HPDE6-E6E7 (cell line): Measurements from ENCODE around the gene SCFD2.
"Not testable (repeated sequence)": the region's sequence is repeated elsewhere in the genome, so short reads cannot be mapped to it uniquely, and the experiment has no call there.

Source experiments
- DNase-seq: peaks from one replicate; pipeline ENCODE4 v3.0.0; 2011; ENCODE audit warnings: missing footprints; ENCODE audit errors: extremely low spot score

SCFD2 gene

DNA sequence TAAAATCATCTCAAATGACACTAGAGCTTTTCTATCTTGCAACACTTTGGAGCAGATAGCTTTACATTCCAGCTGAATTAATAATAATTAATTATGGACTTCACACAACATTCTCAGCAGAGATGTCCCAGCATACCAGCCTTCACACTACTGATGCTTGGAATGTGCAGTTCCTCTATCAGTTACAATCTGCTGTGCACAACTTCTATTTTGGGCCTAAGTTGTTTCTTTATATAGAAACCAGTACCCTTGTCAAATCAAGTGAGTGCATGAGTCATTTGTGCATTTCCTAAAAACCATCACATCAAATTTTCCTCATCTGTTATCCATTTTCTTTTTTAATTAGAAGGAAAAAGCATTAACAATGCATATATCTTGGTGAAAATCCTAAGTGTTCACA, 512.5 kb downstream of the SCFD2 start:
- DNase-seq = no peak

DNA sequence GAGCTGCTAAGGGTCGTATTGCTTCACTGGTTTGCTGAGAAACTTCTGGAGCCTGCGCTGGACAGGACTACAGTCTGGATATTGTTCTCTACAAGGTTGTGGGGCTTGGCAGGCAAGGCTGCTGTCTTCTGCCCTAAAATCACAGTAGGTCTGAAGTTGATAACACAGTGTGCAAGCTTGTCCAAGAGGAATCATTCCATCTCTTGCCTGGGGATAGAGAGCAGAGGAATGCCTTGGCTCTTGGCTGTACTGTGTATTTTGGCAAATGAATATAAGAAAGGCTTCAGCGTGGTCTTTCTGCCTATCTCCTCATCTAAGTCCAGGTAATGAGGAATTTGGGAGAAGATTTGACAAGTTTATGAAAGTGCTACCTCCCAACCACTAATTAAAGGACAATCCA, 513.1 kb downstream of the SCFD2 start:
- DNase-seq = no peak

DNA sequence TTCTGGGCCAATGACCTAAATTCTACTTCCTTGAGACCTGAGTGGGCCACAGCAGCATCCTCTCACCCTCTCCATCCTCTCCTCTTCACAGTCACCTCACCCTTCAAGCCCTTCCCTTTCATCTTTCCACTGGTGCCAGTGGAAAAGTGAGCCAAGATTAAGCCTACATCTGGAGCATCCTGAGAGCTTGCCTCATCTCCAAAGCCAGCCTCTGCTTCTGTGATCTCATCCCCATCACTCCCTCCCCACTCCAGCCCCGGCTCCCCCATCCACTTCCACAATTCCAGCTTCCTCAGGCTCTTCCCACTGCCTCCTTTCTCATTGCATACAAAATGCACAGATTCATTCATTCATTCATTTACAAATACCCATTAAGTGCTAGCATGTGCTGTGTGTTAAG, 513.8 kb downstream of the SCFD2 start:
- DNase-seq = no peak

DNA sequence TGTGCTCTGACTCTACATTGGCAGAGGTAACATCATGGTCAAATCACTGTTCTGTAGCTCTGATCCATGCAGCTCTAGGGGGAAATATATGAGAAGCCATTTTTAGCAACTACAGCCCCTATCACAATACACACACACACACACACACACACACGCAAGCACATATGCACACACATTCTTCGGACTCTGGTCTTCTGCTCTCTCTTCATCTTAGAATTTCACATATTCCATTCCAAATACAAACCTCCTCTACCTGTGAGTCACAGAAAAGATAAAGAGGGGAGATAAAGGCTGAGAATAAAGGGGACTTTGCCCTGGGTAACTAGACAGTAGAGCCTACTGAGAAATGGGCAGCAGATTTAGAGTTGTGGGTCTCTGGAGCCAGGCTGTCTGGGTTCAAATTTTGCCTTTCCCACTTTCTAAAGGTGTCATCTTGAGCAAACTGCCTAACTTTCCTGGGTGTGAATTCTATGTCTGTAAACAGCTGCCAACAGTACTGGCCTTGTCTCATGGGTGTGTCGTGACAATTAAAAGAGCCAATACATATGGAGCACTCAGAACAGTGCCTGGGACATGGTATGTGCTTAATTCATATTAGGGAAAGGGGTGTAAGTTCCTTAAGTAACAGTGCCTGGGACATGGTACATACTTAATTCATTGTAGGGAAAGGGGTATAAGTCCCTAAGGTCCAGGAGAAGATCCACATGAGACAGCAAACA, 515.3 kb downstream of the SCFD2 start:
- no peak for DNase-seq

DNA sequence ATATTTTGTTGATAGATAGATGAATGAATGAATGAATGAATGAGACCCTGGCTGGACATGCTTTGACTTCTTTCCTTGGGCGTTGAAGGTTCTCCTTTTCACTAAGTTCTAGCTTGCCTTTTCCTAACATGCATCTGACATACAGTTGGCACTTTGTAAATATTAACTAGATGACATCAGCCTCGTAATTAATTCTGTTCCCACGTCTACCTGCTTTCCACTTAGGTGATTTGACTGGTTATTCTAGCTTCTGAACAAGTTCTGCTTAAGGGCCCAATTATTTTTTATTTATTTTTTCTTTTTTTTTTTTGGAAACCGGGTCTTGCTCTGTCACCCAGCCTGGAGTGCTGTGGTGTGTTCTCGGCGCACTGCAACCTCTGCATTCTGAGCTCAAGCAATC, 517.6 kb downstream of the SCFD2 start:
- no peak for DNase-seq

DNA sequence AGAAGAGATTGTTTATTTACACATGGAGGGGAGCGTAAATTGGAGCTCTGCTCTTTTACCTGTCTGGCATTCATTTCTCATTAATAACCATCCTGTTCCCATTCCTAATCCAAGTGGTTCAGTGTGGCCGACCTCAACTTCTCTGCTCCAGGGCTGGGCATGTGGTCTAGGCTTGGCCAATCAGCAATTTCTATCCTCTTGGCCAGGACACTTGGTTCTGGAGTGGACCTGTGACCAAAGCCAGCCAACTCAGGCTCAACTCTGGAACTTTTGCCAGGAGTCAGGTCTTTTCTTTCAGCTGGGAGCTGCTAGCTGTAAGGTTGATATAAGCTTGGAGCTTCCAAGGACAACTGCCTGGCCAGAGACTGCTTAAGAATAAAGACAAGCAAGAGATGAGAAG, 519.4 kb downstream of the SCFD2 start:
- DNase-seq = no peak

DNA sequence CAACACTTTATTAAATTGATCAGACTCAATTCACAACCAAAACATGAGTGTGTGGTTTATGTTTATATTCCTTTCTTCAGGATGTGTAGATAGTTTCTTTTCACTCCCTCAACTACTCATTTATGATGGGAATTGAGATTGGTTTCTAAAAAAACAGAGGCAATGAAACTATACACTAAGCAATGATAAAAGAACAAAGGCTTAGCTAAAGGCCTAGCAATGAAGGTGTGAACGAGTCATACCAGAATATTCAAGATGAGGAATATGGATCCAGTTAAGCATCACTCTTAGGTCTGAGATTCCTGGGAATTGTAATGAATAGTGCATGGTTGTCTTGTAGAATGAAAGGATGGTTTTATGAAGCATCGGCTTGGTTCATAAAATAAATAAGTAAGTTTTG, 521.3 kb downstream of the SCFD2 start:
- DNase-seq = no peak

DNA sequence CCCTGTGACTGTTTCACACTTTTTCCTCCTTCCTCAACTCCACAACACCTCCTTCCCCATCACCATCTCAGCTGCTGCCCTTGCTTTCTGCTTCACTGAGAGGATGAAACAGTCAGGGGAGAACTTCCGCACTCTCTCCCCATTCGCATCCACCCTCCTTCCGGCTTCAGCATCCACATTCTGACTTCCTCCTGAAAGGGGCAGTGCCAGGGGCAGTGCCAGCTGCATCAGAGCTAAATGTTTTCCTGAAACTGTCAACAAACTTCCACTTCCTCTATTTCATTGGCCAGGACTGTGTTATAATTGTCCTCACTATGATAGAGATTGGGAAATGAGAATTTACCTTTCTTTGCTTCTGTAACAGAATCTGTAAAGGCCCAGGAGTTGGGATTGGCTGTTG, 521.9 kb downstream of the SCFD2 start:
- DNase-seq = no peak

DNA sequence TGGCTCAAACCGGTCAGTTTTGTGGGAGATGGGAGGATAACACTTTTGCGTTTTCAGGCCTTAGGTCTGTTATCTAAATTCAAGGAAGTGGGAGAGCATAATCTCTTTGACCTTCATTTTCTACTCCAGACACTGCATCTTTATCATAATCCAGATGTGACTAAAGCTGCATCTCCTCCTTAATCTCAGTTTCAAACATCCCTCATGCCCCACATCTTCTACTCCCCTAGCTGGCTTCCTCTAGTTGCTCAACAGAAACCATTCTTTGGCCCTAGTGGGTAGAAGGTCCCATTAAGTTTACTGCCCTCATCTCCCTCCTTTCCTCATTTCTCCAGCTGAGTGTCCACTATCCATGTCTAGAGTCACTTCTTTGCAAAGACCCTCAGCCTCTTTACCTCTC, 522.5 kb downstream of the SCFD2 start:
- DNase-seq = no peak

DNA sequence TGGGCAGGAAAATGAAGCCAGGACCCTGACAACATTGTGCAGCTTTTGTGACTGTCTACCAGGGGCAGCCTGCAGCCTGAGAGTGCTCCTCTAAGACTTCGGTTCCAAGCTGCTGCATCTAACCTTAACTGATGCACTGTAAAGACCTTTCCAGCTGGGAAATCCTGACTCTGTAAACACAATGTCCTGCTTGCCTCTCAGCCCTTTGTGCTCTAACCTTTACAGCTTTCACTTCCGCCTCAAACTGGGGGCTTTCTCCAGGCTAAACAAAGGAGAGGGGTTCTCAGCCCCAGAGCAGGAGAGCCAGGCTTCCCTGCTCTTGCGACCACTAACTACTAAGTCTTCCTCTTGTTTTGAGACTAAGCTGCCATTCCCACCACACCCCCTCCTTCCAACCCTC, 523.1 kb downstream of the SCFD2 start:
- DNase-seq = no peak

DNA sequence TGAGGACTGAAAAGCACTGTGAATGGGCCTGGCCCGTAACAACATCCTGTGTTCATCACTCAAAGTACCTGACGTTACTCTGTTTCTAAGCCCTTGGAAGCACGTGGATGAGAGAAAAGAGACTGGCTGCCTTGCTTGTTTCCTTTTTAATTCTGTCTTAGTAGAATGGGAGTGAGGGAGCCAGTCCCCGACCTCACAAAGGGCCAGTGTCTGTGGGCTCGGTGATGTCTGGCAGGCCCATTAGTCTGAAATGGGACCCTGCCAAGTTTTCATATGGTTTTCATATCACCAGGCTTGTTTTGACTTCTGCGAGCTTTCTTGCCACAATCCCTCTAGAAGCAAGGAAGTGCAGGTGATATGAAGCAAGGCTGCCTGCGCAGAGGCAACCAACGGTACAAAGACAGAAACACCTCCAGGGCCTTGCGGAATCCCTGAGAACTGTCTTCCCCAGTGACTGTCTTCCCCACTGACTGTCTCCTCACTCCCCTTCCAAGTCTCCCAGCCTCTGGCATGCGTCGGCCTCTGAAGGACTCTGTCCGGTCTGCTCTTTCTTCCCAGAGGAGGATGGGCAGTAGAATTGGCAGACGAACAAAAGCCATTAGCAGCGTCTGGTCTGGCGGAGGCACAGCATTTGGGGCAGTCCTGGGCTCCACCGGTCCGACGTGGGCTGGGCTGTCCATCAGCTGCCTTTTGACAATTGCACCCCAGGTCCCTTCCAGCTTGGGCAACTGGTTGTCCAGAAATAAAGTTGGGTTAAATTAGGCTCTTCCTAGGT, 524.0 kb downstream of the SCFD2 start:
- no peak for DNase-seq

DNA sequence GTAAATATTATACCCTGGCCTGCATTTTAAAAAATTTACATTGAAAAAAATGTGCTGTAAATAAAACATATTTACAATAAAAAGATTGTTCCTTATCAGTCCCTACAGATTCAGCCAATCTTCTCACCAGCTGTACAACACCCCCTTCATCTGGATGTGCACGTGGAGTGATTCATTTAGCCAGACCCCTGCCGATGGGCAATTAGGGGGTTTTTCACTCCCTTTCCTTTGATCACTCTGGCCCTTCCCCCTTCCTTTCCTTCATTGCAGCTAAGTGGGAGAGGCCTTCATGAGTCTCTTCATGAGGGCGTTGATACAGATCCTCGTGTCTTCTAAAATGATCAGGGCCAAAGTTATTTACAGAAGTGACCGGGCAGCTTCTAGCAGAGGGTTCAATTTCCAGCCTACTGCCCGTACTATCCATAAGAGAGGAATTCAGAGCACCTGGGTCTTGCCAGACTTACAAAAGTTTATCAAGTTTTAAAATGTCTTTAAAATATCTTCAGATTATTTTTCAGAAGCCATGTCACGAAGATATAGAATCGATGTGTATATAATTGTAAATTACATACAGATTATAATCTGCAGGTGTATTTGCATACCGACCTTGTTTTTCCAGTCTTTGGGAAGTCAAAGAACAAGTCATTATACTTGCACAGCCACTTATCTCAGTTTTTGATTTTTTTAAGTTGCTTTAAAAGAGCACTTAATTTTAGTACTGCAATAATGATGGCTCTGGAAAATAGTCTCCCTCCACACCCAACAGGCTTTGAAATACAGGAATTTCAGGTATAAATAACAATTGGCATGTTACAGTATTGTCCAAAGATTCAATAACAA, 525.1 kb downstream of the SCFD2 start:
- no peak for DNase-seq

DNA sequence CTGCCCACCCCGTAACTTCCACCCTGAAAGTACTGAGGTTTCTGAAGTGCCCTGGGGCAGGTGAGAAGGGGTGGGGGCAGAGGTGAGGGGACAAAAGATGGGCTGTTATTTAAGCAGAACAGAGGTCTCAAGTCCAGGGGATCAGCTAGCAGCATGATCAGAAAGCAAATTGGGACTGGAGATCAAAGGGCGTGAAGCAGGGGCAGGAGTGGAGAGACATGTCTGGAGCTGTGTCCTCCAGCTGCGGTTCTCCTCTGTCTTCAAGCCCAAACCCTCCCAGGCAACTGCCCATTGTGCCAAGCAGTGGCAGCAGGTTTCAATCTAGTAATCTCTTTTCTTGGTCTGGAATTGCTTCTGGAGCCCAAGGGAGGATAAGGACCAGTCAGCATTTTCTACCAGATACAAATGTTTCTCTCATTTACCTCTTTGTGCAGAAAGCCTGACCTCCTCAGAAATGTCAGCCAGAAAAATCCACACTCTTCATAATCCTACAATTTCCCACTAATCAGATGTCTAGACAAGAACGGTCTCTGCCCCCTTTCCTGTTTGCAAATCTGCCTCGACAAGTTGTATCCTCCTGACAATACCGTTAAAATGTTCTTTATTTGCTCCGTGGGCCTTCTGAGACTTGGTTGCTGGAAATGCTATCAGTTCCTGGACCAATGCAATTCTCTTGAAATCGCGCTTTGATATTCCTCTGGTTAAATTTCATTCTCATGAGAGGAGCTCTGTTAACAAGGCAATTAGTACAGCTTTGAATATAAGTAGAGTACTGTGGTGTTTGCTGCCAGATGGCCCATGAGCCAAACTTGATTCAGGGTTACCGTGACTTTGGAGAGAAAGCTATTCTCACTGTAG, 526.9 kb downstream of the SCFD2 start:
- DNase-seq = no peak

DNA sequence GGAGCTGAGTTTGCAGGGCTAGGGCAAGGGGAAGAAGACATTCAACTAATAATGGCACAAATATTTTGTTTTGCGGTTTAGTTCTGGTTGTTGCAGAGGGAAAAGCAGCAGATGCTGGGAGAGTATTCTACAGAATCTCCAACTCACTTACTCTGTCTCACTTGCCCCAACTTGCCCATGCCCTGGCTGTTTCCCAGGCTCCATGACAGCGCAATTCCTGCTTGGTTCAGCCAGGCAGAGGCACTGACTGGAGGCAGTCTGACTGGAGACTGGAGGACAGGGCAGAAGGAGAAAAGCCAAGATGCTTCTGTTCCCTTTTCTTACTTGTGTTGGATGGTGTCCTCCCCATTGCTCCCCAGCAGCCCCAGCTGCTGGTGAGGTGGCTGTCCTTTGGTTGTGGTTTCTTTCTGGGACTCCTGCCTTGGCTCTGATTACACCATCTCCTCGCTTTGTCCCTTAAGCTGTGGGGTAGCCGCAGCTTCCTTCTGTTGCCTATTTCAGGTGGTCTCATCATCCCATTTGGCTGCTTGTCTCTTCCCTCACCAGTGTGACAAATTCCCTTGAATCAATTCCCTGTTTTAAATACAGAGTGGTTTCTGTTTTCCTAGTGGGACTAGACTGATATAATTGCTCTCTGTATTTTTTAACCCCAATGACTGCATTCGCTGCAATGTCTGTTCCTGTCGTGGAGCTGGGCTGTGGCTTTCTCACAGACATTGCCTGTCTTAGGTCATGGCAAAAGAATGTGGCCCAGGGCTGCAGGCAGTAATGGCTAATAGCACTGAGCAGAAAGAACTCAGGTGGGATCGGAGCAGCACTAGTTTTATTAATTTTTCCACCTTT, 527.9 kb downstream of the SCFD2 start:
- DNase-seq = peak; percentile 82

DNA sequence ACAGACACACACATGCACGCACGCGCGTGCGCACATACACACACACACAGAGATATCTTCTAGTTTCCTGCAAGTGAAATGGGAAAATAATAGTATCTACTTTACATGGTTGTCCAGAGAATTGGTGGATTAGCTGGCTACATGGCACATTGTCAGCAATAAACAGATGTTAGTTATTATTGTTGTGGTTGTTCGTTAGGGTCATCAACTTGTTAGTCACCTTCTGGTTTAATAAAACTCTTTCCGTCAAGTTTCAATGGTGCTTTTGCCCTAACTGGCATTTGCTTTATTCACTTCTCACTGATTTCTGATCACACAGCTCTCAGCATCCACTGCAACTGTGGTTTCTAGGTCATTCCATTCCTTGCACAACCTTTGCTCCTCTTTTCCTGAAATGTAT, 529.2 kb downstream of the SCFD2 start:
- no peak for DNase-seq

DNA sequence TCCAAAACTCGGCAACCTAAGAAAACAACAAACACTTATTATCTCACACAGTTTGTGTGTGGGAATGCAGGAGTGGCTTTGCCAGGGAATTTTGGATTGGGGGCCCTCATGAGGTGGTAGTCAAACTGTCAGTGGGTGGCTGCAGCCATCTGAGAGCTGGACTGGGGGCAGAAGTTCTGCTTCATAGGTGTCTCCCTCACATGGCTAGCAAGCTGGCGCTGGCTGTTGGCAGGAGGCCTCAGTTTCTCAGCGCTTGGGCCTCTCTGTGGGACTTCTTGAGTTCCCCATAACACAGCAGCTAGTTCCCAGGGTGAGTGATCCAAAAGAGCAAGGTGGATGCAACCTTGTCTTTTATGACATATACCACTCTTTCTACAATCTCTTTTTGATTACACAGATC, 529.7 kb downstream of the SCFD2 start:
- DNase-seq = no peak

DNA sequence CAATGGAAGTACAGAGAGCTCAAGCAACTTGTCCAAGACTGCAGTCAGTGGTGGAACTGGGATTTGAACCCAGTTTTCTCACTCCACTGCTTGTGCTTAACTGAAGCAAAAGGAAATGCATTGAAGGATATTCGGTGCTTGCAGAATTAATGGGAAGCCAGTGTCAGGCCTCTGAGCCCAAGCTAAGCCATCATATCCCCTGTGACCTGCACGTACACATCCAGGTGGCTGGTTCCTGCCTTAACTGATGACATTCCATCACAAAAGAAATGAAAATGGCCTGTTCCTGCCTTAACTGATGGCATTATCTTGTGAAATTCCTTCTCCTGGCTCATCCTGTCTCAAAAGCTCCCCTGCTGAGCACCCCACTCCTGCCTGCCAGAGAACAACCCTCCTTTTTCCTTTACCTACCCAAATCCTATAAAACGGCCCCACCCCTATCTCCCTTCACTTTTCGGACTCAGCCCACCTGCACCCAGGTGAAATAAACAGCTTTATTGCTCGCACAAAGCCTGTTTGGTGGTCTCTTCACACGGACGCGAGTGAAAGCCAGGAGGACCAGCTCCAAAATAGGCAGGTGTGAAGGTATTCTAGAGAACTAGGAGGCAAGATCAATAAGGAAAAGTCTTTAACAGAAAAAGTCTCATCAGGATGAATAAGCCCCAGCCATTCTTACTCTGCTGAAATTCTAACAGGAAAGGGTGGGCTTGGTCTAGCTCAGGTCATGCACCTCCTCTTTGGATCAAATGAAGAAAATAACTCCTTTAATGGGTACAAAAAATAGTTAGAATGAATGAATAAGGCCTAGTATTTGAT, 531.0 kb downstream of the SCFD2 start:
- not testable (repeated sequence) for DNase-seq

DNA sequence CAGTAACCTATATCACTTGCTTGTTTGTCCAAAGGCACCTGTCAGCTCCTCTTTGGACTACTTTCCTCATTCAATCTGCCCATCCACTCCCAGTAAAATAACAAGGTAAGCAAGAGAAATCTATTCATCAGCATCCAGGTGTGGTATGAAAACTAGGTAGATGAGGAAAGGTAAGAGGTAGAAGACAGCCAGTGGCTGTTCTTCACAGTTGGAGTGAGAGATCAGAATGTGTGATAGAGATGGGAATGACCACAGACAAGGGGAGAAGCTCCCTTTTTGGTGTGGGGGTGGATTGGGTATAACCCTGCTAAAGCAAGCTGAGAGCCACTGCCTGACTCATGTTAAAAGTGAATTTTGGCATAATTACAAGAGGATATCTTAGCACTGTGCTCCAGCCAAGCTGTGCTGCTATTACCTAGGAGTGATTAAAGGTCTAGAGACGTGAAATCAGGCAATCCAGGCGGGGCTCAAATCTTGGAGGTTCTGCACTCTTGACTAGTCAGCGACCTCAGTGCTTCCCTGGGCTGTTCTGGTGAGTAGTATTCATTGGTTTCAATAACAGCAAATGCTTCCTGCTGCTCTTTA, 531.8 kb downstream of the SCFD2 start:
- DNase-seq = no peak

DNA sequence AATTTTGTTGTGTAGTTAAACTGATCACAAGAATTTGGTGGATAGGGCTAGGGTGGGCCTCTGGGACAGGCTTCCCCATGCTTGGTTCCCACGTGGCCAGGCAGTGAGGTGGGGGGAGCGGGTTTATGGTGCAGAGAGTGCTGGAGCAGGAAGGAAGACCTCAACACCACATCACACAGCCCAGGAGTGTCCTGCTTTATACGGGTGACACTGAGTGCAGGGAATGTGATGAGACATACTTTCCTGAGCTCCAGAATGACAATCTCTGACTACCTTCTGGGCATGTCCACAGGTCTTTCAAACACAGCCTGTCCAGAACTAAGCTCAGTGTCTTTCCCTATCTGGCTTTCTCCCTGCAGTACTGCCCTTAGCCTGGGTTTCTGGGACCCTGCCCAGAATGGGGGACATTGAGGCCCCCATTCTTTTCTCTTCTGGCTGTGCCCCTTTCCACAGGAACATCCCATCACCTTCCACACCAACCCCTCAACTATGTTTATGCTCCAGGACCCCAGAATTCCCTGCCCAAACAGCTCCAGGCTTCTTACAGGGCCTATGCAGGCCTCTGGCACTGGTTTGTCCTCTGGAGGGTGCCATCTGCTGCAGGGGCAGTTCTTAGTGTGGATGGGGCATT, 540.3 kb downstream of the SCFD2 start:
- no peak for DNase-seq
